ENCODE data around the gene SOX6.

SOX6 gene

DNA sequence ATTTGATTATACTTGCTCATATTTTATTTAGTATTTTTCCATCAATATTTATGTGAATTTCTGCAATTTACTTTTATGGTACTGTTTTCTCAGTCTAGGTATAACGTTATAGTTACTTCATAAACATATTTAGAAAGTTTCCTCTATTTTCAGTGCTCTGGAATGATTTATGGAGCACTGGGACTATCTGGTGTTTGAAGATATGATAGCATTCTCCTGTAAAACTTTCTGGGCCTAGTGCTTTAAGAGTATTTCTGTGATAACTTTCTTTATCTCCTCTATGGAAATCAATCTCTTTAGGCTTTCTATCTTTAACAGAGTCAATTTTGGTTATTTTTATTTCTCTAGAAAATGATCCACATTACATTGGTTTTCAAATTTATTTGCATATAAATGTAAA lies 85.1 kb downstream of the SOX6 start:
- no peak for DNase-seq (ENCODE audit: low read depth)

DNA sequence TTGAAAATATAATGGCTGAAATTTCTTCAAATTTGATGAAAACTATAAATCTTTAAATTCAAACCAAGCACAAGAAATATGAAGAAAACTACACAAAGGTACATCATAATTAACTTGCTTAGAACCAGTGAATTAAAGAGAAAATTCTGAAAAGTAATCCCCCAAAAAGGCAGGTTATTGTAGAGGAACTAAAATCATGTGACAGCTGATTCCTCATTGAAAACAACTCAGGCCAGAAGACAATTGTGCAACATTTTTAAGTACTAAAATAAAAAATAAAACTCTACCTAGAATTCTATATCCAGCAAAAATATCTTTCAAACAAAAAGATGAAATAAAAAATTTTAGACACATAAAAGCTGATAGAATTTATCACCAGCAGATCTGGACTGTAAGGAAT lies 90.3 kb downstream of the SOX6 start:
- no peak for DNase-seq (ENCODE audit: low read depth)

DNA sequence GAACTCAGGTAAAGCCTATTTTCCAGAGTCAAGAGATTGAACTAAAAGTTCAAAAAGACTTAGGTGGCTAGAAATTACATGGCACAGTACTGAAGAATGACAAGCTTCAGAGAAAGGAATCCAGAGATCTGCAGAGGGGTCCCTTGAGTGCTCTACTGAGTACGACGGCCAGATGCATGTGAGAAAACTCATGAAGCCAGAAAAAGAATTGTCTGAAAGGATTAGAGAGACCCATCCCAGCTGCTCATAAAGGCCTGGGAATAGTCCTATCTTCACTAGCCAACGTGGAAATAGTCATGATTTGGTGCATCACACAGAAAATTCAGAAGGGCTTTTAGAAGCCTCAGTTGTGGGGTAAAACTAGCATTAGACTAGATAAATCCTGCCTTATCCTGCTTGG lies 91.3 kb downstream of the SOX6 start:
- no peak for DNase-seq (ENCODE audit: low read depth)

DNA sequence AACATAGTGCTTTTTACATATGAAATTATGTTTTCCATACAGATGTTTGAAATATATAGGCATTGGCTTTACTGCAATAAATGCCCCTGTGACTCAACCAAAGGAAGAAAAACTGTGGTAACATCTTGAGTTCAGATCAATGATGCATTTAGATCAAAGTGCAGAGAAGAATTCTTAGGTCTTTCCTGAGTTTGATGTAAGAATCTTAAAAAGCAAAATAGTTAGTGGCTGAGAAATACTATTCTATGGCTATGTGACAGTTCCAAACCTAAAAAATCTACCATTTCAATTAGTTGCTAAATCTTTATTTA lies 93.7 kb downstream of the SOX6 start:
- no peak for DNase-seq (ENCODE audit: low read depth)

DNA sequence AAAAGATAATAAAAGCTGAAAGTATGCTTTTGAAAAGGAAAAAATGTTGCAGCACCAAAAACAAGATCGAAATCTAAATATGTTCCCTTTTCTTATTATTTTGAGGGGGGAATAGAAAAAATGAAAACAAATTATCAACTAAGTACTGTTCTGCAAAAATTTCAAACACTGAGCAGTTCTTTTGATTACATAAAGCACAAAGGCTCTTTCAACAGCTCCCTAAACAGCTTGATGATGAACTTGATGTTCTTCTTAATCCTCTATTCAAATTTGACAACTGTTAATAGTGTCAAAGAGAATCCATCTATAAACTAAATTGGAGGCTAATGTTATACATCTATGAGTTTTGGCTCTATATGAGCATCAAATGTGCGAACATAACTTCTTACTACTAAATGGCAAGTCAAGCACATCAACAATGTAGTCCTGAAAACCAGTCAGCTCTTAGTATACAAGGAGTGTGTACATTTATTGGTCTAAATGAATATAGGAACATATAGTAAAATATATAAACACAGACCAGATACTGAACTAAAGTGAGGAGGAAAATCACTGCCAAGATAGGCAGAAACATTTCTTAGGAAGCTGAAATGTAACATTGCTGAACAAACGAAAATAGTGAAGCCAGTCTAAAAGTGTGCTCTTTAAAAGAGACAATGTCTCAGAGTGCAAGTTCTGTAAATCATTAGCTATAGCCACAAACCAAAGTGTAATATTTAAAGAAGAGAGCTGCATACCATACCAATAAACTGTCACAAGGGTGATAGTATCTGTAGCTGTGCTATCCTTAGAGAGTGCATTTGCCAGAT lies 94.3 kb downstream of the SOX6 start:
- DNase-seq (ENCODE audit: low read depth), result no peak

- DNase-seq (ENCODE audit: low read depth), result no peak
Observed at GRCh38 chr11:16252373-16252772, 104.0 kb downstream of the SOX6 start.

- DNase-seq (ENCODE audit: low read depth), result no peak
Observed at GRCh38 chr11:16248248-16248647, 108.1 kb downstream of the SOX6 start.

DNA sequence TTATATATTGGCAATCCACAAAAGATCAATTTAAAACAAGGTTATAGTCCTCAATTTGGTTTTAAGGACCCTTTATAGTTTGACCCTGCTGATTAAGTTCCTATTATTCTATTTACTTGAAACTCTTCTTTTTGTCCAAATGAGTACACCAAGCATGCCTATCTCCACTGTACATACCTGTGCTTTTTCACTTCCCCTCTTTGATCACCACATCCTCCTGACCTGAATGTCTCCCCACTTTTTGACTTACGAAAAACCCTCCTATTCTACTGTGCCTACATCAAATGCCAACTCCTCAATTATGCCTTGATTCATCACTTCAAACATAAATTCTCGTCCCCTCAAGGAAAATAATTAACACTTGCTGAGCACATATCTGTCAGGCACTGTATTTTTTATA lies 113.5 kb downstream of the SOX6 start:
- no peak for DNase-seq (ENCODE audit: low read depth)

DNA sequence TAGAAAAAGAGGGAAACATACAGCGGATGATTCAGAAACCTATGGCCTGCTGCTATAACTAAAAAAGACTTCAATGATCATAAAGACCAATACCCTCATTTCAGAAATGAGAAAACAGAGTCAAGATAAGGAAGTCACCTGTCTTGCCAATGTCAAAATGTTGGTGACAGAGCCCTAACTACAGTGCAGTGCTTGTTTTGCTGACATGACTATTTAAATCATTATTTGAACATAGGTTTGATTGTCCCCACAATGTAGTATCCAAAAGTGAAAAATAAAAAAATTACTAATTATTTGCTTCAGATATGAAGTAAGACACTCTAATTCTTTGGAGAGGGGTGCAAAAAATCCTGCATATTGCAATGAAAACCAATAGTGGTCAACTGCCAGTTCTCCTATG lies 115.7 kb downstream of the SOX6 start:
- DNase-seq (ENCODE audit: low read depth), result no peak

DNA sequence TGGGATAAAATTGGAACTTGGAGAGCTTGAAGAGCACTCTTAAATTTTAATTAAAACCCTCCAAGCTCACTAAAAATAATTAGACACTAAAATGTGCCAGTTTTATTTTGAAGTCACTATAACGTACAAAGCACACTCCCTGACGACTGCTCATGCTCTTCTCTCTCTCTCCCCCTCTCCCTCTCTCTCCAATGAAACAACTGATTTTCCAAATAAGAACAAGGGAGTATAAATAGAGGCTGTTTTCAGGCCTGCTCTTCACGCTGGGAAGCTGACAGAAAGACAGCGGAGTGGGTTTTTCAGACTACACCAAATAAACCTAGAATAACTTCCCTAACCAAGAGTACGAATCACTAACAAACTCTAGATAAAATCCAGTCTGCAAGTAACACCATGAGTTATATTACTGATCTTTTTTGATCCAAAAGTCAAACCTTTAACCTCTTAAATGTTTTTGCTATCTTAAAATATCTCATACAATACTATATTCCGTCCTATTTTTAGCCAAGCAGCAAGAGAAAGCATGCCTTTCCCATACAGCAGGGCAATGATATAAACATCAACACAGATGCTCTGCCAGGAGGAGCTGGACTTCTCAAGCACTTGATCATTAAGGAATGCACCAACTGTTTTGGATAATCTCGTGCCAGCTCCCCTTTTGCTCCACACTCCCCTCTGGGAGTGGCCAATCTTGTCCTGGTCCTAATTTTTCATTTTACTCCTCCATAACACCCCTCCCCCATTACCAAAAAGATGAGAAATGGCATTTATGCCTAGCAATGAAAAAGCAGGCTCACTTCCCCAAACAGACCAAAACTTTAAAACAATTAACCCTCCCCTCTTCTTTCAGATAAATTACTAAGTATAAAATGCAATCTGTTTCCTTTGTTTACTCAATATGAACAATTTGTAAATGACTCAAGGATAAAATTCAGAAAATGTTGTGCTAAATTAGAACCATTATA lies 116.9 kb downstream of the SOX6 start:
- no peak for DNase-seq (ENCODE audit: low read depth)

GRCh38 chr11:16226245-16226644 lies 130.1 kb downstream of the SOX6 start:
- DNase-seq (ENCODE audit: low read depth), result no peak

- DNase-seq (ENCODE audit: low read depth), result no peak
Observed at GRCh38 chr11:16225623-16226022, 130.7 kb downstream of the SOX6 start.

- no peak for DNase-seq (ENCODE audit: low read depth)
Observed at GRCh38 chr11:16223558-16223957, 132.8 kb downstream of the SOX6 start.

- no peak for DNase-seq (ENCODE audit: low read depth)
Observed at GRCh38 chr11:16217631-16218030, 138.7 kb downstream of the SOX6 start.

GRCh38 chr11:16216831-16217230 lies 139.5 kb downstream of the SOX6 start:
- DNase-seq (ENCODE audit: low read depth), result no peak

GRCh38 chr11:16215352-16215751 lies 141.0 kb downstream of the SOX6 start:
- DNase-seq (ENCODE audit: low read depth), result no peak

DNA sequence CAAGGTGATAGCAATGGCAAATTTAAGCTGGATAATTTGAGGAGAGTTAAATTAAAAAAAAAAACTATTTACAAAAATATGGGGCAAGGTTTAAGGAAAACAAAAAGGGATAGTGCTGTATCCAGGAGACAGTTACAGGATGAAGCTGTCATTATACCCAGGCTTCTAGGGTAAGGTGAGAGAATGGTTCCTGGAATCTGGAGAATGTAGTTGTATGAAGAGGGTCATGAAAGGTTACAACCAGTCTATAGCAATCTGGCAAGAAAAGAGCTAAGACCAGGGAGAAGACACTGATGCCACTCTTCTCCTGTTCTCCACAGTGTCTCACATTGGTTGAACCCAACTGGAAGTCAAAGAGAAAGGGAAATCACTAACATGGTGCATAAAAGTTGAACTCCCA lies 144.9 kb downstream of the SOX6 start:
- DNase-seq (ENCODE audit: low read depth), result no peak

DNA sequence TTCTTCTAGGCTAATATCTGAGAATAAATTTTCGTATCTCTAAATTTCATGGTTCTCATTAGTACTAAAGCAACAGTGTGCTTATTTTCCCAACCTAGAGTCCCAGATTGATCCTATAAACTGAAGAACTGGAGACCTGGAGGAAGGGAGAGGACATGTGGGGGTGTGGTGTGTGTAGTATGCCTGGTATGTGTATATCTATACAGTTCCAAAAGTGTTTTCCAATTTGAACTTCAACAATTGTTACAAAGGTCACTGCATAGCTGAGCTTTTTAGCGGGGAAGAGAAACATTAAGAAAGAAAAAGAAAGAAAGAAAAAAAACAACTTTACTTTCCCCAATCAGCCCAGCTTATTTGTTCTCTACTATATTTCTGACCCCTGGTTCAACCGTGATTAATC lies 152.1 kb downstream of the SOX6 start:
- DNase-seq (ENCODE audit: low read depth), result no peak

DNA sequence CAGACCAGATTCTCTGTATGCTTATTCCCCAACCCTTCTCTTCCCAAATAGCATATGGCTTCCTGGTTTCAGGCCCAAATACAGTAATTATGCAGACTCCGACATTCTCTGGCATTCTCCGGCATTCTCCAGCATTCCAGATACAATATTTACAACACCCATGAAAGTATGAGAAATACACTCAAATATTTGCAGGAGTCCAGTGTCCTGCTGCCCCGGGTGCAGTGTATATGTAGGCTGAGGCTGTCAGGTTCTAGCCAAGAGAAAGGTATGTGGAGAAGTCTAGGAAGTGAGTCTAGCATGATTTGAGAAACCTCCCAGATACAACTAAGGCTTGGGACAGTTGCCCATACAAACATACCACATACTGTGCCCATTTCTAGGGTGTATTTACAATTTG lies 160.7 kb downstream of the SOX6 start:
- DNase-seq (ENCODE audit: low read depth), result no peak

- DNase-seq (ENCODE audit: low read depth), result no peak
Observed at GRCh38 chr11:16194566-16194965, 161.8 kb downstream of the SOX6 start.

DNA sequence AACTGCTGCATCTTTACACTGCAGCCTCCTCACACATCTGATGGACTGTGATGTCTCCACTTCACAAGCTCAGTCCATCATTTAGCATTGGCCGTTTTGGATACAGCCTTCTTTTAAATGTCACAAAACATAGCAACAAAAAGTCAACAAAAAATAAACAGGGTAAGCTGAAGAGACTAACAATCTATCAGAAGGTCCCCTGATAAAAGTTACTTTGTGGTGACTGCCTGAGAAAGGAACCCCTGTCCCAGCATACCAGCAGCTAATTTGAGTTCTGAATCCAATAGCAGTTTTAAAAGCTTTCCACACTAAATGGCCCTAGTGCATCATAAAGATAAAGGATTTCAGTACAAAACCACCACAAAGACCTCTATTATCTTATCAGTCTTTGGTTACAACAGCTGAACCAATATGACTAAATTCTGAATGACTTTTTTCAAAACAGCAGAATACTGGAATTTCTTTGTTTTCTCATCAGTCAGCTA lies 162.4 kb downstream of the SOX6 start:
- DNase-seq (ENCODE audit: low read depth), result no peak

DNA sequence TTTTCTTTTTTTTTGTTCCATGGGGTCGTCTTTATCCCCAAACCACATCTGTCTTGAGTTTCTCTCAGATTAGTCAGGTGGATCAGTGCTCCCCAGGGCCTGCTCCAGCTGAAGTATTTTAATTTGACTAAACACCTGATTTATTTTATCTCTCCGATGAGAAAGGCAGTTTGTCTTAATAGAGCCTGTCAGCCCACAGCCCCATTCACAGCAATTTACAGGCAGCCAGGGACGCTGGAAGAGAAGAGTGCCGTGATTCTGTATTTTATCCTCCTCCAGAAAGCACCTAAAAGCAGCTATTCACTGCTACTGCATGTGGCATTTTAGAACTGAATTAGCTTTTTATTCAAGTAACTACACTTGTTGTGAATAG lies 164.5 kb downstream of the SOX6 start:
- DNase-seq (ENCODE audit: low read depth), result no peak

DNA sequence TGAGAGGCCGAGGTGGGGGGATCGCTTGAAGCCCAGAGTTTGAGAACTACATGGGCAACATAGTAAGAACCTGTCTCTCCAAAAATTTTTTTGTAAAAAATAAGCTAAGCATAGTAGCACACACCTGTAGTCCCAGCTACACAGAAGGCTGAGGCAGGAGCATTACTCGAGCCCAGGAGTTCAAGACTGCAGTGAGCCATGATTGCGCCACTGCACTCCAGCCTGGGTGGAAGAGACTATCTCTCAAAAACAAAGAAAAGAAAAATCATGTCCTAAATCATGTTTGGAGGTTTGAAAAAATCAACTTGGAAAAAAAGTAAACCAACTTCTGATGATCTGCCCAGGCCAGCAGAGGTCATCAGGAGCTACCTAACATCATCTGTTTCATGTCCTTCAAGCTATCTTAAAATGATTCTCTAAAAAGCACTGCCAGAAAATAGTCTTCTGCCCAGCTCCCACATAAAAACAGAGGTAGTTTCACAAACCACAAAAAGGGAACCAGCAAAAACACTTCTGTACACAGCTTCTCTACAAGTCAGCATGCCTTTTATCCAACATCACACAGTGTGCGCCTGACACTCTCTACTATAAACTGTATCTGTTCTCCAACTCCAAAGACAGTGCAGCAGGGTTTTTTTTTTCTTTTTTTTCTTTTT lies 165.0 kb downstream of the SOX6 start:
- DNase-seq (ENCODE audit: low read depth), result no peak

Measured in stimulated activated CD8-positive, alpha-beta memory T cell treated with anti-CD3 and anti-CD28 coated beads, Interleukin-15, amount 100 ng/mL, for 24 hours (primary cell).